Endothelial cell (in vitro differentiated cells): ENCODE results near the gene WNT2B. TPM values are rescaled to one million over a fixed set of nuclear protein-coding genes. Genes with fewer than 3 reads are reported as not detected.

Source experiments
- DNase-seq: peaks from one replicate; pipeline ENCODE4 v3.0.0; 2021; ENCODE audit warnings: low spot score
- H3K27ac Mint-ChIP-seq: one replicate; pipeline ENCODE4 v1.8.0; 2021; ENCODE audit warnings: mixed read lengths, inconsistent platforms; ENCODE audit not compliant: unreplicated experiment
- H3K27me3 Mint-ChIP-seq: one replicate; pipeline ENCODE4 v1.8.0; 2021; ENCODE audit warnings: mild to moderate bottlenecking, moderate library complexity, mixed read lengths, inconsistent platforms; ENCODE audit not compliant: unreplicated experiment
- H3K36me3 Mint-ChIP-seq: one replicate; pipeline ENCODE4 v1.8.0; 2021; ENCODE audit warnings: mild to moderate bottlenecking, low read depth, mixed read lengths, inconsistent platforms; ENCODE audit not compliant: unreplicated experiment
- H3K4me1 Mint-ChIP-seq: one replicate; pipeline ENCODE4 v1.8.0; 2021; ENCODE audit warnings: mild to moderate bottlenecking, mixed read lengths, inconsistent platforms; ENCODE audit not compliant: unreplicated experiment
- H3K4me3 Mint-ChIP-seq: one replicate; pipeline ENCODE4 v1.8.0; 2021; ENCODE audit warnings: mild to moderate bottlenecking, mixed read lengths, inconsistent platforms; ENCODE audit not compliant: unreplicated experiment
- H3K9me3 Mint-ChIP-seq: one replicate; pipeline ENCODE4 v1.8.0; 2021; ENCODE audit warnings: mixed read lengths, inconsistent platforms; ENCODE audit not compliant: unreplicated experiment
- CTCF ChIP-seq: fragments of 200-600 bp; sonication (generic); IDR thresholded peaks from one replicate; pipeline ENCODE4 v1.5.0; 2021; ENCODE audit warnings: antibody characterized with exemption; ENCODE audit not compliant: unreplicated experiment
- total RNA-seq: library from RNA; stranded (reverse); fragmentation: NEBNext Ultra II Directional; extraction: Animal tissue kit (Norgen Biotek cat#: 25700); gene quantifications from one replicate; pipeline ENCODE4 v1.2.1, GENCODE V29; 2021; ENCODE audit not compliant: unreplicated experiment

Gene WNT2B
- total RNA-seq, 1 donor from 2014 or later = 1.3 TPM

- Mint-ChIP-seq H3K27ac (no peak overlapping the region), H3K4me3 (no peak overlapping the region), H3K9me3 (no peaks in the 10 kb centered on the region), H3K27me3 (peaks cover 20% of the 10 kb centered on the region), H3K4me1 (peaks cover 33% of the 10 kb centered on the region), H3K36me3 (peaks cover 3% of the 10 kb centered on the region)
- no peak for TF ChIP-seq CTCF
- no peak for DNase-seq
Observed at GRCh38 chr1:112511897-112512296, 3.1 kb downstream of the WNT2B start.

GRCh38 chr1:112513112-112513870 lies 4.5 kb downstream of the WNT2B start:
- no peak for DNase-seq
- Mint-ChIP-seq H3K4me3 (no peak overlapping the region), H3K4me1 (peaks cover 29% of the 10 kb centered on the region), H3K9me3 (no peaks in the 10 kb centered on the region), H3K36me3 (no peaks in the 10 kb centered on the region), H3K27ac (no peak overlapping the region), H3K27me3 (peaks cover 16% of the 10 kb centered on the region)
- TF ChIP-seq CTCF = no peak

GRCh38 chr1:112514901-112515300 lies 6.1 kb downstream of the WNT2B start:
- H3K27me3 Mint-ChIP-seq = peaks cover 10% of the 10 kb centered on the region
- no peaks in the 10 kb centered on the region for H3K9me3 Mint-ChIP-seq
- H3K27ac Mint-ChIP-seq = no peak overlapping the region
- H3K4me1 Mint-ChIP-seq = peaks cover 29% of the 10 kb centered on the region
- no peak overlapping the region for H3K4me3 Mint-ChIP-seq
- TF ChIP-seq CTCF = no peak
- H3K36me3 Mint-ChIP-seq = no peaks in the 10 kb centered on the region
- no peak for DNase-seq

- Mint-ChIP-seq H3K4me3 (peak overlapping the region; percentile 52), H3K27me3 (peaks cover 6% of the 10 kb centered on the region), H3K36me3 (no peaks in the 10 kb centered on the region), H3K27ac (no peak overlapping the region), H3K9me3 (no peaks in the 10 kb centered on the region), H3K4me1 (peaks cover 23% of the 10 kb centered on the region)
- no peak for DNase-seq
- no peak for TF ChIP-seq CTCF
Observed at GRCh38 chr1:112515311-112516009, 6.7 kb downstream of the WNT2B start.

GRCh38 chr1:112516141-112516540 lies 7.4 kb downstream of the WNT2B start:
- no peak overlapping the region for H3K27ac Mint-ChIP-seq
- peaks cover 19% of the 10 kb centered on the region for H3K4me1 Mint-ChIP-seq
- H3K4me3 Mint-ChIP-seq = no peak overlapping the region
- no peak for TF ChIP-seq CTCF
- peaks cover 6% of the 10 kb centered on the region for H3K27me3 Mint-ChIP-seq
- no peak for DNase-seq
- H3K9me3 Mint-ChIP-seq = no peaks in the 10 kb centered on the region
- no peaks in the 10 kb centered on the region for H3K36me3 Mint-ChIP-seq
